HG02623 (cell line): Measurements from ENCODE around the gene SERTM2.

Source experiments
- ATAC-seq: cut with Tn5 transposase; IDR thresholded peaks from one replicate; pipeline ENCODE4 v1.9.1; 2021; ENCODE audit warnings: moderate library complexity; ENCODE audit not compliant: unreplicated experiment

Gene SERTM2

DNA sequence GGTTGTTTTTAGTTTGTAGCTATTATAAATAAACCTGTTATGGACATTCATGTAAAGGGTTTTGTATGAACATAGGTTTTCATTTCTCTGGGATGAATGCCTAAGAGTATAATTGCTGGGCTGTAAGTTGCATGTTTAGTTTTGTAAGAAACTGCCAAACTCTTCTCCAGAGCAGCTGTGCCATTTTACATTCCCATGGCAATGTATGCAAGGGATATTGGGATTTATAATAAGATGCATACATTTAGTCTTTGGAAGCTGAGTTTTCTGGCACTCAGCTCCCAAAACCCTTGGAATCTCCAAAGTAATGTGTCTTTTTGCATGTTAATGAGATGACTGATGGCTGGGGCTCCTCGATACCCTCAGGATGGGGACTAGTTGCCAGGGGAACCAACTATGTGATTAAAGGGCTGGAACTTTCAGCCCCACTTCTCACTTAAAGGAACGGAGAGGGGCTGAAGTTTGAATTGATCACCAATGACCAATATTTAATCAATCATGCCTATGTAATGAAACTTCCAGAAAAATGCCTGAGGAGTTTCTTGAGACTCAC lies 44.0 kb downstream of the SERTM2 start:
- no peak for ATAC-seq

DNA sequence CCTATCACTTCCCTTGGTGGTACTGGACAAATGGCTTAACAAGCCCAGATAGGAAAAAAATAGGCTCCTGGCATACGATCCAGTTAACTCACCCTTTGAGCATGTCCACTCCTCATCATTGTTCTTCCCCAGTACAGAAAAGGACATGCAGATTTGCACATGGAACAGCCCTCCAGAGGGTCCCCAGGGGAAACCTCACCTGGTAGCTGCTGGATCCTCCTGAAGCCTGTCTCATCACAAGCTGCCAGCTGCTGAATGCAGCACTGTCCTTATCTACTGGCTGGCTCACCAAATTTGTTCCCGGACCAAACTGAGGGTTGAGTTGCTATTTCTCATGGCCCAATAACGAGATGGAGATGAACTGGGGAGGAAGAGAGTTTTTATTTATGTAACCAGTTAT lies 49.4 kb downstream of the SERTM2 start:
- ATAC-seq: no peak

DNA sequence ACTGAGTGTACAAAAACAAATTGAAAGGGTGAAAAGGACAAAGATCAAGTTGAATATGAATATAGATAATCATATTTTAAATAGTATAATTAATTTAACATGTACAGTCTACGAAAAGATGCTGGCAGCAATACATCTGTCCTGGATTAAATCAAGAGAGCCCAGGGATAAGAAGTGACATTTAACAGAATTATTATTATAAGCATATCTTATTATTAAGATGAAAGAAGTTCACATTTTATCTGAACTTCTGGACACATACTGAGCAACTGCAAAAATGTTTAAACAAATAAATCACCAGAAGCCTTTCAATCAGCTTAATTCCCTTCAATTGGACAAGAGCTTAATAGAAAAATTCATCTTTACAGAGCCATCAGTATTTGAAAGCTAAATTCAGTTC lies 50.4 kb downstream of the SERTM2 start:
- ATAC-seq: no peak

DNA sequence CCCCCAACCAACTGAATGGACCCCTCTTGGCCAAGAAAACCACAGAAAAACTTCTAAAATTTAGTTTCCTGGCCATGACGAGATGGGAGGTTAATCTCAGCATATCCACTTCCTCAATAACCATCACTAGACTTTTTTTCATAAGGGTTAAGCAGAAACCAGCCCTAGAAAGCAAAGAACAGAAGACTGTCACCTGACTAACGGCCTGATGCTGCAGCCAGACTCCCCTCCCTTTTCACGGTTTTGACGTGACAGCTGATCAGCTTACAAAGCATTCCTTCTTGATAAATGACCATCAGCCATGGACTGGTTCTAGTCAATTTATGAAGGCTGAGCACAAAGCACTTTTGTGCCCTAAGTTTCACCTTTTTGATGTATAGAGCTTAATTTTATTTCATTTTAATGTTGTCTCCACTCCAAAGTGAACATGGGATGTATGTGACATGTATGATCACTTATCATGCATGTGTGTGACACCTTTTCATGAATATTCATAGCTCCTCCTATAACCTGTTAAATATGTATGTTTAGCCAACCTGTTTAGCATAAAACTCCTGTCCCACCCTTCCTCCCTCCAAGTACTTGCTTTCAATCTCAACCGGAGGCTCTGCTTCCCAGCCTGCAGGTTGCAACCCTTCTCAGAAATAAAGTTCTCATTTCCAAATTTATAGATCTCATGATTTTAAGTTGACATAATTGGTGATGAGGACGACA lies 56.3 kb downstream of the SERTM2 start:
- no peak for ATAC-seq

DNA sequence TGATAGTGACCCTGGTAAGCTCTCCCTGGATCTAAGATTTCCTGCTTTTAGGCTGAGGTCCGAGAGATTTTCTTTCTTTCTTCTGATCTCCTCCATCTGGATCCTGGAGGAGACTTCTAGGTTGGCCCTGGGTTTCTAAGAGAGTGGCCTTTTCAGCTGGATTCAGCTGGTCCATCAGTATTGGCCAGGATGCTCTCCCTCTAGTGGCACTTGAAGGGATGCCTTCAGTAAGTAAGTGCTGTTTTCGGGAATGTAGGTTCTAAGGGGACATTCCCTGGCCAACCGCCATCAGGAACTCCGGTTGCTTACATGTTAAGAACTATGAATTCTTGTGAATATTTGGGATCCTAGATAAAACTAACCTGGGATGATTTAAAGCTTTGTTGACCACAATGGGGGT lies 56.9 kb downstream of the SERTM2 start:
- ATAC-seq: no peak

DNA sequence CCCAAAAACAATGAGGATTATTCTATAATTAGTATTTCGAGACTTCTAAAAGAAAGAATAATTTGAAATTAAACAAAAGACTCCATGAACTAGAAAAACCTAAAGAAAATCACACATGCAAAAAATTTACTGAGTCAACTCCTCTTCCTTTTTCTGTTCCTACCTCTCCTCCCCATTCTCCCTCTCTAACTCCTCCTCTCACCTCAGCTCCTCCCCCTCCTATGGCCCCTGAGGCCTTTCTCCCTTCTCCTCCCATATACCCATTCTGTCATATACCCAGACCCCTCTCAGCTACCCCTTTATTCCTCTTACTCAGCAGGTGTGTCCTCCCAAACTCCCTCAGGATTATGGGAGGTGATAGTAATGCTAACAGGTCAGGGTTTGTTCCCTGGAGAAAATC lies 57.4 kb downstream of the SERTM2 start:
- ATAC-seq: no peak
